Immature natural killer cell (primary cell): ENCODE measurements around the gene AOX1. TPM values are rescaled to one million over a fixed set of nuclear protein-coding genes. Genes with fewer than 3 reads are reported as not detected.
A peak's percentile ranks its signal among the peaks of the same experiment; 100 is the strongest.
"Not testable (repeated sequence)": the region's sequence is repeated elsewhere in the genome, so short reads cannot be mapped to it uniquely, and the experiment has no call there.

ENCODE experiments used
- DNase-seq, 3 donors: peaks; one replicate each; pipeline ENCODE4 v3.0.0; 2022; ENCODE audit warnings: mixed read lengths in 1 of 3
- H3K27ac Mint-ChIP-seq, 6 donors: one replicate each; pipeline ENCODE4 v1.8.0; 2020; ENCODE audit warnings: mixed read lengths in 6 of 6, mild to moderate bottlenecking in 5 of 6, inconsistent platforms in 4 of 6, moderate library complexity in 3 of 6
- H3K27me3 Mint-ChIP-seq, 3 donors: one replicate each; pipeline ENCODE4 v1.8.0; 2020 to 2021; ENCODE audit warnings: low read depth in 3 of 3, mild to moderate bottlenecking in 3 of 3, mixed read lengths in 3 of 3, moderate library complexity in 3 of 3, inconsistent platforms in 1 of 3
- H3K36me3 Mint-ChIP-seq, 3 donors: one replicate each; pipeline ENCODE4 v1.8.0; 2020; ENCODE audit warnings: mixed read lengths in 3 of 3, inconsistent platforms in 2 of 3, mild to moderate bottlenecking in 2 of 3
- H3K4me1 Mint-ChIP-seq, 2 donors: one replicate each; pipeline ENCODE4 v1.8.0; 2020; ENCODE audit warnings: inconsistent platforms in 2 of 2, mild to moderate bottlenecking in 2 of 2, mixed read lengths in 2 of 2, moderate library complexity in 1 of 2
- H3K4me3 Mint-ChIP-seq, 5 donors: one replicate each; pipeline ENCODE4 v1.8.0; 2020; ENCODE audit warnings: mild to moderate bottlenecking in 5 of 5, mixed read lengths in 5 of 5, inconsistent platforms in 3 of 5, moderate library complexity in 3 of 5
- H3K9me3 Mint-ChIP-seq, 6 donors: one replicate each; pipeline ENCODE4 v1.8.0; 2020; ENCODE audit warnings: mild to moderate bottlenecking in 6 of 6, mixed read lengths in 6 of 6, inconsistent platforms in 4 of 6, moderate library complexity in 3 of 6
- polyA plus RNA-seq, 3 donors: library from polyadenylated mRNA; unstranded; fragments of 300-500 nt; fragmentation: Illumina TruSeq; gene quantifications; one replicate each; pipeline ENCODE4 v1.2.3, GENCODE V29; 2021

The AOX1 gene
- polyA plus RNA-seq, 3 donors from 2014 or later, result not detected

- Mint-ChIP-seq H3K4me3 (no peak overlapping the region), H3K36me3 (no peaks in the 10 kb centered on the region), H3K9me3 (no peaks in the 10 kb centered on the region), H3K27me3 (peaks cover 0 to 2% (median 2%) of the 10 kb centered on the region in 3 donors), H3K4me1 (no peaks in the 10 kb centered on the region), H3K27ac (no peak overlapping the region)
- DNase-seq, result no peak
Measured at GRCh38 chr2:200624026-200624425, 38.2 kb downstream of the AOX1 start.

- Mint-ChIP-seq H3K36me3 (no peaks in the 10 kb centered on the region), H3K27me3 (peaks cover 0 to 2% (median 2%) of the 10 kb centered on the region in 3 donors), H3K4me3 (no peak overlapping the region), H3K9me3 (no peaks in the 10 kb centered on the region), H3K4me1 (no peaks in the 10 kb centered on the region), H3K27ac (no peak overlapping the region)
- no peak for DNase-seq
Measured at GRCh38 chr2:200624658-200625057, 38.8 kb downstream of the AOX1 start.

- H3K9me3 Mint-ChIP-seq, result no peaks in the 10 kb centered on the region
- H3K27me3 Mint-ChIP-seq, result peaks cover 0 to 2% (median 2%) of the 10 kb centered on the region in 3 donors
- no peak overlapping the region for H3K27ac Mint-ChIP-seq
- DNase-seq, result no peak
- H3K4me3 Mint-ChIP-seq, result no peak overlapping the region
- H3K4me1 Mint-ChIP-seq, result no peaks in the 10 kb centered on the region
- no peaks in the 10 kb centered on the region for H3K36me3 Mint-ChIP-seq
Measured at GRCh38 chr2:200625282-200625681, 39.5 kb downstream of the AOX1 start.

GRCh38 chr2:200625958-200626363, 40.1 kb downstream of the AOX1 start:
- Mint-ChIP-seq H3K27ac (no peak overlapping the region), H3K4me1 (no peaks in the 10 kb centered on the region), H3K9me3 (no peaks in the 10 kb centered on the region), H3K4me3 (no peak overlapping the region), H3K27me3 (peaks cover 0 to 2% (median 2%) of the 10 kb centered on the region in 3 donors), H3K36me3 (no peaks in the 10 kb centered on the region)
- DNase-seq, result no peak

GRCh38 chr2:200627110-200627770, 41.4 kb downstream of the AOX1 start:
- Mint-ChIP-seq H3K27ac (no peak overlapping the region), H3K4me3 (no peak overlapping the region), H3K9me3 (no peaks in the 10 kb centered on the region), H3K4me1 (no peaks in the 10 kb centered on the region), H3K27me3 (peaks cover 0 to 2% (median 2%) of the 10 kb centered on the region in 3 donors), H3K36me3 (no peaks in the 10 kb centered on the region)
- no peak for DNase-seq

- not testable (repeated sequence) for H3K27ac Mint-ChIP-seq, H3K36me3 Mint-ChIP-seq, H3K27me3 Mint-ChIP-seq, H3K4me3 Mint-ChIP-seq, H3K4me1 Mint-ChIP-seq, DNase-seq, H3K9me3 Mint-ChIP-seq
Measured at GRCh38 chr2:200628461-200628860, 42.6 kb downstream of the AOX1 start.

- no peaks in the 10 kb centered on the region for H3K36me3 Mint-ChIP-seq
- H3K9me3 Mint-ChIP-seq, result no peaks in the 10 kb centered on the region
- no peak overlapping the region for H3K4me3 Mint-ChIP-seq
- H3K27me3 Mint-ChIP-seq, result peaks cover 4 to 15% (median 8%) of the 10 kb centered on the region in 3 donors
- no peaks in the 10 kb centered on the region for H3K4me1 Mint-ChIP-seq
- no peak for DNase-seq
- no peak overlapping the region for H3K27ac Mint-ChIP-seq
Measured at GRCh38 chr2:200631287-200631686, 45.5 kb downstream of the AOX1 start.

- no peaks in the 10 kb centered on the region for H3K4me1 Mint-ChIP-seq
- H3K36me3 Mint-ChIP-seq, result no peaks in the 10 kb centered on the region
- peaks cover 2 to 15% (median 6%) of the 10 kb centered on the region in 3 donors for H3K27me3 Mint-ChIP-seq
- no peaks in the 10 kb centered on the region for H3K9me3 Mint-ChIP-seq
- H3K4me3 Mint-ChIP-seq, result no peak overlapping the region
- no peak overlapping the region for H3K27ac Mint-ChIP-seq
- DNase-seq, result no peak
Measured at GRCh38 chr2:200634231-200634964, 48.6 kb downstream of the AOX1 start.

- Mint-ChIP-seq H3K4me1 (no peaks in the 10 kb centered on the region), H3K27me3 (peaks cover 2 to 15% (median 6%) of the 10 kb centered on the region in 3 donors), H3K9me3 (no peaks in the 10 kb centered on the region), H3K36me3 (no peaks in the 10 kb centered on the region), H3K4me3 (no peak overlapping the region), H3K27ac (no peak overlapping the region)
- no peak for DNase-seq
Measured at GRCh38 chr2:200635251-200635650, 49.4 kb downstream of the AOX1 start.

- no peaks in the 10 kb centered on the region for H3K36me3 Mint-ChIP-seq
- no peaks in the 10 kb centered on the region for H3K9me3 Mint-ChIP-seq
- no peak overlapping the region for H3K4me3 Mint-ChIP-seq
- no peak for DNase-seq
- no peaks in the 10 kb centered on the region for H3K4me1 Mint-ChIP-seq
- peaks cover 2 to 15% (median 8%) of the 10 kb centered on the region in 3 donors for H3K27me3 Mint-ChIP-seq
- no peak overlapping the region for H3K27ac Mint-ChIP-seq
Measured at GRCh38 chr2:200637901-200638300, 52.1 kb downstream of the AOX1 start.

- Mint-ChIP-seq H3K27me3 (peaks cover 0 to 5% (median 4%) of the 10 kb centered on the region in 3 donors), H3K4me1 (no peaks in the 10 kb centered on the region), H3K9me3 (no peaks in the 10 kb centered on the region), H3K36me3 (no peaks in the 10 kb centered on the region), H3K27ac (no peak overlapping the region), H3K4me3 (no peak overlapping the region)
- no peak for DNase-seq
Measured at GRCh38 chr2:200640176-200640575, 54.4 kb downstream of the AOX1 start.

- Mint-ChIP-seq H3K27ac (no peak overlapping the region), H3K27me3 (peaks cover 0 to 2% (median 0%) of the 10 kb centered on the region in 3 donors), H3K36me3 (no peaks in the 10 kb centered on the region), H3K4me1 (no peaks in the 10 kb centered on the region), H3K4me3 (no peak overlapping the region), H3K9me3 (no peaks in the 10 kb centered on the region)
- DNase-seq, result no peak
Measured at GRCh38 chr2:200640901-200641300, 55.1 kb downstream of the AOX1 start.

- not testable (repeated sequence) for H3K4me3 Mint-ChIP-seq, H3K27ac Mint-ChIP-seq, H3K9me3 Mint-ChIP-seq, DNase-seq, H3K27me3 Mint-ChIP-seq, H3K4me1 Mint-ChIP-seq, H3K36me3 Mint-ChIP-seq
Measured at GRCh38 chr2:200648518-200649281, 62.9 kb downstream of the AOX1 start.

GRCh38 chr2:200649724-200650123, 63.9 kb downstream of the AOX1 start:
- Mint-ChIP-seq H3K36me3 (peaks cover 0 to 7% (median 0%) of the 10 kb centered on the region in 3 donors), H3K4me3 (no peak overlapping the region), H3K4me1 (peaks cover 0 to 2% of the 10 kb centered on the region in 2 donors), H3K27me3 (peaks cover 0 to 4% (median 4%) of the 10 kb centered on the region in 3 donors), H3K27ac (peak overlapping the region in 1 of 6 donors; percentile 2), H3K9me3 (no peaks in the 10 kb centered on the region)
- DNase-seq, result no peak
